DMS114 treated with DMSO at 0.1 percent for 48 hours (cell line): ENCODE data around the gene FHL1.
"Not testable (repeated sequence)": the region's sequence is repeated elsewhere in the genome, so short reads cannot be mapped to it uniquely, and the experiment has no call there.

ENCODE experiments used
- DNase-seq: peaks from one replicate; lab custom pipeline; 2025; ENCODE audit not compliant: unreplicated experiment; lab: John Stamatoyannopoulos, UW

FHL1 gene

GRCh38 chrX:136147315-136147901, at the start of gene FHL1:
Gene FHL1 (plus strand): TSS chrX:136147533.
- no peak for DNase-seq

GRCh38 chrX:136097871-136098805, 49.2 kb upstream of the FHL1 start:
- no peak for DNase-seq

- DNase-seq: no peak
Observed at GRCh38 chrX:136104936-136105335, 42.4 kb upstream of the FHL1 start.

- no peak for DNase-seq
Observed at GRCh38 chrX:136106920-136107528, 40.3 kb upstream of the FHL1 start.

- DNase-seq: not testable (repeated sequence)
Observed at GRCh38 chrX:136108905-136109304, 38.4 kb upstream of the FHL1 start.

GRCh38 chrX:136112286-136112685, 35.0 kb upstream of the FHL1 start:
- DNase-seq: no peak

GRCh38 chrX:136112778-136113177, 34.6 kb upstream of the FHL1 start:
- no peak for DNase-seq

GRCh38 chrX:136115126-136115903, 32.0 kb upstream of the FHL1 start:
- no peak for DNase-seq

- DNase-seq: no peak
Observed at GRCh38 chrX:136115904-136116297, 31.4 kb upstream of the FHL1 start.

- no peak for DNase-seq
Observed at GRCh38 chrX:136121788-136122187, 25.5 kb upstream of the FHL1 start.

- no peak for DNase-seq
Observed at GRCh38 chrX:136122207-136122606, 25.1 kb upstream of the FHL1 start.

- DNase-seq: no peak
Observed at GRCh38 chrX:136125106-136125505, 22.2 kb upstream of the FHL1 start.

GRCh38 chrX:136126371-136126770, 21.0 kb upstream of the FHL1 start:
- DNase-seq: no peak

GRCh38 chrX:136126872-136127406, 20.4 kb upstream of the FHL1 start:
- DNase-seq: no peak

- no peak for DNase-seq
Observed at GRCh38 chrX:136128743-136129142, 18.6 kb upstream of the FHL1 start.

GRCh38 chrX:136130931-136131833, 16.2 kb upstream of the FHL1 start:
- no peak for DNase-seq

- no peak for DNase-seq
Observed at GRCh38 chrX:136138939-136139338, 8.4 kb upstream of the FHL1 start.

- DNase-seq: no peak
Observed at GRCh38 chrX:136141569-136141968, 5.8 kb upstream of the FHL1 start.

- no peak for DNase-seq
Observed at GRCh38 chrX:136142592-136142991, 4.7 kb upstream of the FHL1 start.

GRCh38 chrX:136143711-136144110, 3.6 kb upstream of the FHL1 start:
- no peak for DNase-seq
